Stimulated activated effector memory CD8-positive, alpha-beta T cell treated with anti-CD3 and anti-CD28 coated beads, Interleukin-12 subunit alpha, Interleukin-12 subunit beta, amount 100 ng/mL, for 72 hours (primary cell): ENCODE measurements around the gene SAMD9L.

Experiments
- ATAC-seq: fragments of 150-1000 bp; cut with Tn5 transposase; 2 replicates; pipeline ENCODE4 v1.10.0; 2021
- DNase-seq, 2 donors: peaks; one replicate each; pipeline ENCODE4 v3.0.0; 2021 to 2022; ENCODE audit warnings: low spot score in 2 of 2
- H3K27ac Mint-ChIP-seq: one replicate; pipeline ENCODE4 v1.8.0; 2022; ENCODE audit warnings: mild to moderate bottlenecking, mixed read lengths
- H3K36me3 Mint-ChIP-seq: one replicate; pipeline ENCODE4 v1.8.0; 2022; ENCODE audit warnings: mild to moderate bottlenecking, mixed read lengths
- H3K4me1 Mint-ChIP-seq: one replicate; pipeline ENCODE4 v1.8.0; 2022; ENCODE audit warnings: mixed read lengths
- H3K4me3 Mint-ChIP-seq: one replicate; pipeline ENCODE4 v1.8.0; 2022; ENCODE audit warnings: mild to moderate bottlenecking, mixed read lengths
- H3K9me3 Mint-ChIP-seq: one replicate; pipeline ENCODE4 v1.8.0; 2022; ENCODE audit warnings: mixed read lengths

The SAMD9L gene

GRCh38 chr7:93148144-93148543, at the start of gene SAMD9L:
SAMD9L (minus strand) TSS chr7:93148385; CDS start chr7:93135971, 12,414 bp downstream.
- DNase-seq, result no peak
- Mint-ChIP-seq H3K9me3 (peaks cover 5% of the 10 kb centered on the region), H3K36me3 (peaks cover 36% of the 10 kb centered on the region), H3K4me1 (peaks cover 32% of the 10 kb centered on the region), H3K27ac (peak within 1 kb of the TSS; percentile 98), H3K4me3 (peak within 1 kb of the TSS; percentile 75)
- ATAC-seq, result peak; percentile 70

GRCh38 chr7:93196336-93196735, 48.2 kb upstream of the SAMD9L start:
- Mint-ChIP-seq H3K27ac (no peak overlapping the region), H3K36me3 (no peaks in the 10 kb centered on the region), H3K4me3 (no peak overlapping the region), H3K4me1 (no peaks in the 10 kb centered on the region), H3K9me3 (no peaks in the 10 kb centered on the region)
- DNase-seq (no peak), ATAC-seq (no peak)

- no peak overlapping the region for H3K4me3 Mint-ChIP-seq
- ATAC-seq (no peak), DNase-seq (no peak)
- no peaks in the 10 kb centered on the region for H3K36me3 Mint-ChIP-seq
- no peaks in the 10 kb centered on the region for H3K4me1 Mint-ChIP-seq
- H3K9me3 Mint-ChIP-seq, result no peaks in the 10 kb centered on the region
- H3K27ac Mint-ChIP-seq, result no peak overlapping the region
These were observed 46.2 kb upstream of the SAMD9L start for GRCh38 chr7:93194386-93194785.

GRCh38 chr7:93188870-93189634, 40.9 kb upstream of the SAMD9L start:
- no peaks in the 10 kb centered on the region for H3K9me3 Mint-ChIP-seq
- ATAC-seq (no peak), DNase-seq (no peak)
- H3K36me3 Mint-ChIP-seq, result no peaks in the 10 kb centered on the region
- H3K4me3 Mint-ChIP-seq, result no peak overlapping the region
- peaks cover 11% of the 10 kb centered on the region for H3K4me1 Mint-ChIP-seq
- H3K27ac Mint-ChIP-seq, result no peak overlapping the region

- DNase-seq (no peak), ATAC-seq (peak; percentile 98)
- no peak overlapping the region for H3K27ac Mint-ChIP-seq
- H3K4me1 Mint-ChIP-seq, result peaks cover 11% of the 10 kb centered on the region
- no peak overlapping the region for H3K4me3 Mint-ChIP-seq
- H3K36me3 Mint-ChIP-seq, result no peaks in the 10 kb centered on the region
- H3K9me3 Mint-ChIP-seq, result no peaks in the 10 kb centered on the region
These were observed 37.3 kb upstream of the SAMD9L start for GRCh38 chr7:93185303-93186027.

- ATAC-seq (peak; percentile 73), DNase-seq (no peak)
- no peak overlapping the region for H3K27ac Mint-ChIP-seq
- H3K4me1 Mint-ChIP-seq, result peaks cover 7% of the 10 kb centered on the region
- no peaks in the 10 kb centered on the region for H3K36me3 Mint-ChIP-seq
- no peaks in the 10 kb centered on the region for H3K9me3 Mint-ChIP-seq
- no peak overlapping the region for H3K4me3 Mint-ChIP-seq
These were observed 31.0 kb upstream of the SAMD9L start for GRCh38 chr7:93179173-93179572.

- no peak overlapping the region for H3K27ac Mint-ChIP-seq
- H3K36me3 Mint-ChIP-seq, result no peaks in the 10 kb centered on the region
- H3K4me3 Mint-ChIP-seq, result no peak overlapping the region
- DNase-seq, result no peak
- no peak for ATAC-seq
- H3K4me1 Mint-ChIP-seq, result peaks cover 7% of the 10 kb centered on the region
- H3K9me3 Mint-ChIP-seq, result no peaks in the 10 kb centered on the region
These were observed 30.0 kb upstream of the SAMD9L start for GRCh38 chr7:93178213-93178612.

GRCh38 chr7:93176992-93177580, 28.9 kb upstream of the SAMD9L start:
- H3K4me3 Mint-ChIP-seq, result no peak overlapping the region
- H3K4me1 Mint-ChIP-seq, result peaks cover 7% of the 10 kb centered on the region
- peak; percentile 54 for ATAC-seq
- no peaks in the 10 kb centered on the region for H3K9me3 Mint-ChIP-seq
- no peak overlapping the region for H3K27ac Mint-ChIP-seq
- DNase-seq, result no peak
- no peaks in the 10 kb centered on the region for H3K36me3 Mint-ChIP-seq

- Mint-ChIP-seq H3K27ac (no peak overlapping the region), H3K4me3 (no peak overlapping the region), H3K4me1 (peaks cover 7% of the 10 kb centered on the region), H3K9me3 (peaks cover 4% of the 10 kb centered on the region), H3K36me3 (no peaks in the 10 kb centered on the region)
- ATAC-seq (no peak), DNase-seq (no peak)
These were observed 27.0 kb upstream of the SAMD9L start for GRCh38 chr7:93175219-93175618.

GRCh38 chr7:93172683-93173082, 24.5 kb upstream of the SAMD9L start:
- no peak overlapping the region for H3K4me3 Mint-ChIP-seq
- peaks cover 5% of the 10 kb centered on the region for H3K9me3 Mint-ChIP-seq
- H3K4me1 Mint-ChIP-seq, result peaks cover 7% of the 10 kb centered on the region
- no peaks in the 10 kb centered on the region for H3K36me3 Mint-ChIP-seq
- H3K27ac Mint-ChIP-seq, result no peak overlapping the region
- no peak for ATAC-seq
- no peak for DNase-seq

GRCh38 chr7:93171606-93172226, 23.5 kb upstream of the SAMD9L start:
- peaks cover 10% of the 10 kb centered on the region for H3K9me3 Mint-ChIP-seq
- no peaks in the 10 kb centered on the region for H3K4me1 Mint-ChIP-seq
- no peak for ATAC-seq
- no peak for DNase-seq
- H3K36me3 Mint-ChIP-seq, result no peaks in the 10 kb centered on the region
- no peak overlapping the region for H3K4me3 Mint-ChIP-seq
- no peak overlapping the region for H3K27ac Mint-ChIP-seq

- Mint-ChIP-seq H3K4me1 (no peaks in the 10 kb centered on the region), H3K36me3 (no peaks in the 10 kb centered on the region), H3K9me3 (peaks cover 6% of the 10 kb centered on the region), H3K27ac (no peak overlapping the region), H3K4me3 (no peak overlapping the region)
- ATAC-seq, result peak; percentile 89
- DNase-seq, result no peak
These were observed 17.3 kb upstream of the SAMD9L start for GRCh38 chr7:93165447-93165846.

- no peak overlapping the region for H3K4me3 Mint-ChIP-seq
- no peaks in the 10 kb centered on the region for H3K4me1 Mint-ChIP-seq
- peaks cover 6% of the 10 kb centered on the region for H3K9me3 Mint-ChIP-seq
- no peak for ATAC-seq
- no peaks in the 10 kb centered on the region for H3K36me3 Mint-ChIP-seq
- no peak for DNase-seq
- H3K27ac Mint-ChIP-seq, result no peak overlapping the region
These were observed 16.6 kb upstream of the SAMD9L start for GRCh38 chr7:93164766-93165165.

GRCh38 chr7:93161181-93161762, 13.1 kb upstream of the SAMD9L start:
- no peak for DNase-seq
- Mint-ChIP-seq H3K36me3 (no peaks in the 10 kb centered on the region), H3K4me3 (no peak overlapping the region), H3K27ac (no peak overlapping the region), H3K9me3 (no peaks in the 10 kb centered on the region), H3K4me1 (no peaks in the 10 kb centered on the region)
- ATAC-seq, result no peak

GRCh38 chr7:93160410-93160809, 12.2 kb upstream of the SAMD9L start:
- H3K4me1 Mint-ChIP-seq, result no peaks in the 10 kb centered on the region
- ATAC-seq (peak; percentile 95), DNase-seq (no peak)
- no peak overlapping the region for H3K4me3 Mint-ChIP-seq
- no peak overlapping the region for H3K27ac Mint-ChIP-seq
- H3K36me3 Mint-ChIP-seq, result no peaks in the 10 kb centered on the region
- no peaks in the 10 kb centered on the region for H3K9me3 Mint-ChIP-seq
